Measurements from ENCODE around the gene FGFBP2.

DNA sequence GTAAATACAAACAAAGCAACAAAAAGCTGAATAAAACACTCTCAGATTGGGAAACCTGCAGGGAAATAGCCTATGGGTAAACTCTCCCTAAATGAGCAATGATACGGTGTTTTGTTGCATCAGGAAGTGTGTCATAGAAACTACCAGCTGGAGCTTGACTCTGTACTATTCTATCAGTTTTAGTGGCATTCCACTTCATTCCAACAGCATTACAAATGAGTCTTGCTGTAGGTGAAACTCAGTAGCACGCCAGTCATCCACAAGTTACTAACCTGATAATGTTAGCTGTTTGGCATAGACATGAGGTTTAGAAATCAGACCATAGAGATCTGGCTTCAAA, 49.4 kb downstream of the FGFBP2 start:
- TF ChIP-seq, protein P1, sequence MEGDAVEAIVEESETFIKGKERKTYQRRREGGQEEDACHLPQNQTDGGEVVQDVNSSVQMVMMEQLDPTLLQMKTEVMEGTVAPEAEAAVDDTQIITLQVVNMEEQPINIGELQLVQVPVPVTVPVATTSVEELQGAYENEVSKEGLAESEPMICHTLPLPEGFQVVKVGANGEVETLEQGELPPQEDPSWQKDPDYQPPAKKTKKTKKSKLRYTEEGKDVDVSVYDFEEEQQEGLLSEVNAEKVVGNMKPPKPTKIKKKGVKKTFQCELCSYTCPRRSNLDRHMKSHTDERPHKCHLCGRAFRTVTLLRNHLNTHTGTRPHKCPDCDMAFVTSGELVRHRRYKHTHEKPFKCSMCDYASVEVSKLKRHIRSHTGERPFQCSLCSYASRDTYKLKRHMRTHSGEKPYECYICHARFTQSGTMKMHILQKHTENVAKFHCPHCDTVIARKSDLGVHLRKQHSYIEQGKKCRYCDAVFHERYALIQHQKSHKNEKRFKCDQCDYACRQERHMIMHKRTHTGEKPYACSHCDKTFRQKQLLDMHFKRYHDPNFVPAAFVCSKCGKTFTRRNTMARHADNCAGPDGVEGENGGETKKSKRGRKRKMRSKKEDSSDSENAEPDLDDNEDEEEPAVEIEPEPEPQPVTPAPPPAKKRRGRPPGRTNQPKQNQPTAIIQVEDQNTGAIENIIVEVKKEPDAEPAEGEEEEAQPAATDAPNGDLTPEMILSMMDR (IDR thresholded peaks at IDR 0.05): no peak
- TF ChIP-seq POLR2A (IDR thresholded peaks at IDR 0.05): no peak
- TF ChIP-seq EP300 (IDR thresholded peaks at IDR 0.05): no peak
- no peak for TF ChIP-seq POLR2AphosphoS5 (IDR thresholded peaks at IDR 0.05)

Measured in stomach (tissue), 4 donors.